NOMO-1 treated with DMSO at 0.1 percent for 48 hours (cell line): Measurements from ENCODE around the gene OLFM2.
"Not testable (repeated sequence)": the region's sequence is repeated elsewhere in the genome, so short reads cannot be mapped to it uniquely, and the experiment has no call there.

Experiments used
- DNase-seq: peaks from one replicate; lab custom pipeline; 2025; ENCODE audit not compliant: unreplicated experiment; lab: John Stamatoyannopoulos, UW

Gene OLFM2

GRCh38 chr19:9865732-9866501 is 70.4 kb downstream of the OLFM2 start:
- no peak for DNase-seq

- DNase-seq: no peak
Measured at GRCh38 chr19:9863759-9864158, 72.6 kb downstream of the OLFM2 start.

- DNase-seq: no peak
Measured at GRCh38 chr19:9862938-9863337, 73.4 kb downstream of the OLFM2 start.

- DNase-seq: no peak
Measured at GRCh38 chr19:9861503-9861902, 74.8 kb downstream of the OLFM2 start.

- DNase-seq: no peak
Measured at GRCh38 chr19:9860407-9860806, 75.9 kb downstream of the OLFM2 start.

GRCh38 chr19:9858766-9859165 is 77.5 kb downstream of the OLFM2 start:
- no peak for DNase-seq

- no peak for DNase-seq
Measured at GRCh38 chr19:9857920-9858746, 78.2 kb downstream of the OLFM2 start.

- no peak for DNase-seq
Measured at GRCh38 chr19:9857076-9857721, 79.1 kb downstream of the OLFM2 start.

GRCh38 chr19:9856609-9857008 is 79.7 kb downstream of the OLFM2 start:
- no peak for DNase-seq

GRCh38 chr19:9854282-9854846 is 82.0 kb downstream of the OLFM2 start:
- DNase-seq: no peak

- DNase-seq: no peak
Measured at GRCh38 chr19:9850235-9850959, 85.9 kb downstream of the OLFM2 start.

- DNase-seq: no peak
Measured at GRCh38 chr19:9849791-9850190, 86.5 kb downstream of the OLFM2 start.

GRCh38 chr19:9848762-9849161 is 87.6 kb downstream of the OLFM2 start:
- DNase-seq: no peak

GRCh38 chr19:9848060-9848459 is 88.3 kb downstream of the OLFM2 start:
- DNase-seq: no peak

GRCh38 chr19:9847087-9847671 is 89.1 kb downstream of the OLFM2 start:
- DNase-seq: no peak

- DNase-seq: not testable (repeated sequence)
Measured at GRCh38 chr19:9843626-9844273, 92.6 kb downstream of the OLFM2 start.

- no peak for DNase-seq
Measured at GRCh38 chr19:9842834-9843625, 93.3 kb downstream of the OLFM2 start.

GRCh38 chr19:9839415-9839814 is 96.9 kb downstream of the OLFM2 start:
- DNase-seq: no peak

- no peak for DNase-seq
Measured at GRCh38 chr19:9838324-9838723, 98.0 kb downstream of the OLFM2 start.
